HepG2 (cell line): ENCODE data around the gene GRB10. TPM values are rescaled to one million over a fixed set of nuclear protein-coding genes. Genes with fewer than 3 reads are reported as not detected.

Experiments used
- ATAC-seq: fragments of 200-7000 bp; cut with Tn5 transposase; 3 replicates; pipeline ENCODE4 v1.9.1; 2020; ENCODE audit warnings: mild to moderate bottlenecking, moderate library complexity
- BruUV-seq: library from RNA; stranded (reverse); fragments of 400-500 nt; replicated peaks from 2 replicates; lab custom pipeline; 2021; lab: Mats Ljungman, UMichigan
- CTCF ChIA-PET: fragments of 300-600 bp; formaldehyde crosslinking; extraction: SDS; loops from one replicate; lab custom pipeline; 2021; ENCODE audit warnings: low total read pairs, inconsistent platforms, low intra/inter-chr PET ratio; lab: Yijun Ruan, JAX
- POLR2A ChIA-PET: fragments of 350-600 bp; sonication (Branson Sonifier 250); formaldehyde crosslinking; loops from one replicate; lab custom pipeline; 2020; ENCODE audit warnings: antibody characterized with exemption, inconsistent platforms; lab: Yijun Ruan, JAX
- DNase-seq: peaks from one replicate; pipeline ENCODE4 v3.0.0-alpha.2; 2015; ENCODE audit warnings: low spot score
- FAIRE-seq: peaks from 3 replicates; lab custom pipeline; 2011; peaks lifted over from hg19 to GRCh38; lab: Jason Lieb, UNC
- H2AFZ ChIP-seq: one replicate; pipeline ENCODE4 v1.6.1; 2011; ENCODE audit warnings: low read length, inconsistent platforms
- H3K27ac ChIP-seq: fragments of 300-600 bp; 3 replicates; pipeline ENCODE4 v1.8.0; 2011; ENCODE audit warnings: mixed run types, mild to moderate bottlenecking, mixed read lengths, low read length, inconsistent platforms; ENCODE audit not compliant: insufficient read depth; ENCODE audit errors: extremely low read length
- H3K27me3 ChIP-seq, 2 experiments: fragments of 200-600 bp in 1 of 2; 2 replicates in 1 of 2; 3 replicates in 1 of 2; pipeline versions ENCODE4 v1.6.0 to v1.8.0; 2011; ENCODE audit warnings: low read length in 2 of 2, mild to moderate bottlenecking in 2 of 2, moderate library complexity in 2 of 2, inconsistent platforms in 1 of 2; ENCODE audit not compliant: insufficient read depth in 2 of 2, control insufficient read depth in 1 of 2
- H3K36me3 ChIP-seq, 2 experiments: fragments of 200-600 bp in 1 of 2; replicated peaks in 1 of 2; 2 replicates in 1 of 2; 3 replicates in 1 of 2; pipeline versions ENCODE4 v1.5.1 to v1.8.0; 2011; ENCODE audit warnings: low read length in 2 of 2, inconsistent platforms in 1 of 2; ENCODE audit not compliant: insufficient read depth in 2 of 2, control insufficient read depth in 1 of 2
- H3K4me1 ChIP-seq: 2 replicates; pipeline ENCODE4 v1.5.1; 2012; ENCODE audit warnings: low read length, inconsistent platforms; ENCODE audit not compliant: insufficient read depth
- H3K4me2 ChIP-seq: 2 replicates; pipeline ENCODE4 v1.6.0; 2011; ENCODE audit warnings: low read depth, low read length, inconsistent platforms
- H3K4me3 ChIP-seq, 3 experiments: fragments of 200-600 bp in 1 of 3; sonication (generic), shearing (Covaris generic) in 1 of 3; replicated peaks in 1 of 3; 2 replicates each; pipeline ENCODE4 v1.5.1; 2011 to 2016; ENCODE audit warnings: low read length in 3 of 3, inconsistent platforms in 2 of 3, low read depth in 2 of 3, mild to moderate bottlenecking in 2 of 3, control low read depth in 1 of 3, mixed read lengths in 1 of 3; ENCODE audit not compliant: insufficient read depth in 1 of 3
- H3K79me2 ChIP-seq: one replicate; pipeline ENCODE4 v1.6.1; 2011; ENCODE audit warnings: low read length, inconsistent platforms; ENCODE audit not compliant: insufficient read depth
- H3K9ac ChIP-seq: 2 replicates; pipeline ENCODE4 v1.6.0; 2011; ENCODE audit warnings: mild to moderate bottlenecking, low read depth, low read length, inconsistent platforms; ENCODE audit not compliant: insufficient read depth
- H3K9me3 ChIP-seq: 2 replicates; pipeline ENCODE4 v1.5.1; 2012; ENCODE audit warnings: mild to moderate bottlenecking, low read length
- H4K20me1 ChIP-seq: 2 replicates; pipeline ENCODE4 v1.6.0; 2011; ENCODE audit warnings: inconsistent platforms, mild to moderate bottlenecking, low read length, moderate library complexity; ENCODE audit not compliant: insufficient read depth
- DNMT3B ChIP-seq: conservative IDR thresholded peaks from 2 replicates; pipeline ENCODE4 v1.6.1; 2016; ENCODE audit warnings: missing biosample characterization, control low read depth
- KDM6A ChIP-seq: IDR thresholded peaks from 2 replicates; pipeline ENCODE4 v1.6.1; 2016; ENCODE audit warnings: low read depth
- SOX5 ChIP-seq: IDR thresholded peaks from 2 replicates; pipeline ENCODE4 v1.6.1; 2016; ENCODE audit warnings: borderline replicate concordance
- ZC3H13 ChIP-seq: sonication (generic); formaldehyde crosslinking; IDR thresholded peaks from 2 replicates; pipeline ENCODE4 v1.8.1; 2023; ENCODE audit warnings: mild to moderate bottlenecking, missing genetic modification reagents, moderate library complexity
- ZFP36 ChIP-seq: fragments of 150-350 bp; IDR thresholded peaks from 2 replicates; pipeline ENCODE4 v1.6.1; 2018; ENCODE audit warnings: borderline replicate concordance, low read length, low read depth; ENCODE audit not compliant: partially characterized antibody
- ZNF143 ChIP-seq: sonication (generic); formaldehyde crosslinking; IDR thresholded peaks from 2 replicates; pipeline ENCODE4 v1.4.0; 2020; ENCODE audit warnings: missing genetic modification reagents
- ZNF180 ChIP-seq: sonication (generic); formaldehyde crosslinking; IDR thresholded peaks from 2 replicates; pipeline ENCODE4 v1.4.0; 2020; ENCODE audit warnings: low read depth, missing genetic modification reagents, borderline replicate concordance
- ZNF720 ChIP-seq: sonication (generic); formaldehyde crosslinking; IDR thresholded peaks from 2 replicates; pipeline ENCODE4 v1.4.0; 2020; ENCODE audit warnings: missing genetic modification reagents
- ZNF772 ChIP-seq: sonication (generic); formaldehyde crosslinking; IDR thresholded peaks from 2 replicates; pipeline ENCODE4 v1.5.0; 2020; ENCODE audit warnings: mild to moderate bottlenecking, missing genetic modification reagents
- ZNF839 ChIP-seq: sonication (generic); formaldehyde crosslinking; IDR thresholded peaks from 2 replicates; pipeline ENCODE4 v1.4.0; 2020; ENCODE audit warnings: missing genetic modification reagents, mild to moderate bottlenecking, borderline replicate concordance
- ZSCAN29 ChIP-seq: sonication (generic); formaldehyde crosslinking; conservative IDR thresholded peaks from 2 replicates; pipeline ENCODE4 v1.4.0; 2020; ENCODE audit warnings: mild to moderate bottlenecking, missing genetic modification reagents
- WGBS: methylation state at CpG from one replicate; pipeline ENCODE4 v1.1.6; 2017; ENCODE audit warnings: low lambda C conversion rate; 5-methylcytosine and 5-hydroxymethylcytosine counted together
- in situ Hi-C: cut with HindIII; loops from 2 replicates; pipeline ENCODE4 v1.10.0; 2017; ENCODE audit warnings: low pct_unique_long_range_greater_than_20kb; ENCODE audit not compliant: extremely low pct_ligation_motif_present
- intact Hi-C: fragments of 100-400 bp; cut with micrococcal nuclease; formaldehyde crosslinking; loops from one replicate; pipeline ENCODE4 v1.10.0; 2022; ENCODE audit not compliant: unreplicated experiment
- polyA plus RNA-seq, 8 experiments: library from polyadenylated mRNA; depleted of rRNA in 3 of 8; stranded (reverse) in 7 of 8; unstranded in 1 of 8; fragments of >200 nt; fragmentation: Illumina TruSeq in 4 of 8; extraction: Trizol in 4 of 8; gene quantifications; 2 replicates each; pipeline versions ENCODE4 v1.2.1 to v1.2.3, GENCODE V29; 2011 to 2016; ENCODE audit warnings: low read depth in 4 of 8, missing spikeins in 1 of 8, mixed read lengths in 1 of 8; ENCODE audit not compliant: insufficient read depth in 1 of 8
- total RNA-seq, 5 experiments: library from RNA; depleted of rRNA; stranded (reverse); fragments of >200 nt; fragmentation: Illumina TruSeq; extraction: Trizol; gene quantifications; 2 replicates each; pipeline ENCODE4 v1.2.3, GENCODE V29; 2016; ENCODE audit warnings: low read depth in 1 of 5
- TF ChIP-seq, protein P1 (sequence below): IDR thresholded peaks from 2 replicates; pipeline ENCODE4 v1.6.1; 2016; ENCODE audit warnings: missing compliant biosample characterization, missing genetic modification reagents, borderline replicate concordance
- TF ChIP-seq, protein P2 (sequence below): IDR thresholded peaks from 2 replicates; pipeline ENCODE4 v1.6.1; 2016; ENCODE audit warnings: low read depth, control low read depth
- TF ChIP-seq, protein P3 (sequence below): sonication (generic); formaldehyde crosslinking; IDR thresholded peaks from 2 replicates; pipeline ENCODE4 v1.8.1; 2023; ENCODE audit warnings: mild to moderate bottlenecking, missing genetic modification reagents
- TF ChIP-seq, protein P4 (sequence below): sonication (generic); formaldehyde crosslinking; IDR thresholded peaks from 2 replicates; pipeline ENCODE4 v1.8.1; 2023; ENCODE audit warnings: mild to moderate bottlenecking, moderate library complexity, missing genetic modification reagents
- TF ChIP-seq, protein P5 (sequence below): sonication (generic); formaldehyde crosslinking; IDR thresholded peaks from 2 replicates; pipeline ENCODE4 v1.5.0; 2020; ENCODE audit warnings: missing genetic modification reagents

The GRB10 gene
- total and polyA plus RNA-seq, 2 of the 13 experiments (the other 11 are each of a cell fraction or from before 2014, with no cell fraction given): 4.0 to 6.8 TPM

DNA sequence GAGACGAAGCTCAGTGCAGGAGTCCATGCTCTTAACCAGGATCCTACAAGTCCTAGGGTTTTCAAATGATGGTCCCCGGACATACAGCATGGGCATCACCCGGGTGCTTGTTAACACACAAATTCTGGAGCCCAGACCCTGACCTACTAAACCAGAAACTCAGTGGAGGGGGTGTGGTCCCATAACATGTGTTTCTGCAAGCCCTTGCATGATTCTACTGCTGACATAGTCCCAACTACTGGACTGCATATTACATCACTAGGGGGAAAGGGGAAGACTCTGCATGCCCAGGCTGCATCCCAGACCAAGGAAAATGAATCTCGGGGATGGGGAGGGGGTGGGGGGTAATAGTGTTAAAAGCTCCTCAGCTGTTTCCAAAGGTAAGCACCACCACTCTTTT, 40.3 kb downstream of the GRB10 start (continued):
- no peak for TF ChIP-seq ZNF720 (CRISPR knock-in tag)
- no peak for TF ChIP-seq ZNF839
- no peak for TF ChIP-seq KDM6A (CRISPR knock-in tag)

DNA sequence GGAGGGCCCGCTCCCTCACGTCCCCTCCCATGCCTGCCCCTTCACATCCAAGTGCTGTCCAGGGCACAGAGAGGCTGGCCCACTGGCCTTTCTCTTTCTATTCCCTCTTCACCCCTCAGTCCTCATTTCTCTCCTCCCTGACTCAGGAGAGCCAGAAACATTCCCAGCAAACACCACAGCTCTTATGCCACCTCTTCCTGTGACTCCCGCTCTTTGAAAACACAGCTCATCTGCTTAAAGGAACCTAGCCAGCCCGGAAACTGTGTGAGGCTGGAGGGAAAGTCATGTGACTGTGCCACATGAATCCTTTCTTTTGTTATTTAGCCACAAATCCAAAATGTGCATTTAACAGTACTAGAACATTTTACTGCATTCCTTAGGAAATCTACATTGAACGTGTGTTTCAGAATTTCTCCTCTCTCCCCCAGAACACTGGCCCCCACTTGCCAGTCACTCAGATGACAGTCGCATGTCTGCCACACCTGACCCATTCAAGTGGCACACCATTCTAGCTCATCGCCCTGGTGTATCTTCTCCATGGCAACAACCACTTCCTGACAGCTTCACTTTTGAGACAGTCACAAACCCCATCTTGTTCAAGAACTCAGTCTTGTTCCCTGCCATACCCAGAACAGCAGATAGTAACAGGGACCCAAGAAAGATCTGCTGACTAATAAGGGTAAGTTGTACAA, 42.8 kb downstream of the GRB10 start:
- CTCF ChIA-PET: no interaction called here
- Histone ChIP-seq H3K36me3 (no peaks in the 10 kb centered on the region), H3K4me1 (peaks cover 23% of the 10 kb centered on the region), H3K9ac (no peak overlapping the region), H3K4me3 (no peak overlapping the region), H2AFZ (no peak overlapping the region), H3K4me2 (no peak overlapping the region), H3K79me2 (no peaks in the 10 kb centered on the region), H4K20me1 (no peaks in the 10 kb centered on the region), H3K9me3 (no peaks in the 10 kb centered on the region), H3K27me3 (no peaks in the 10 kb centered on the region), H3K27ac (no peak overlapping the region)
- no peak for DNase-seq
- ATAC-seq: no peak
- POLR2A ChIA-PET: no interaction called here
- in situ Hi-C loops (no loop called here), intact Hi-C loops (loop anchor here (2.0 kb wide), 1 partner anchor 21 kb away; no protein-coding TSS in a partner anchor)
- BruUV-seq: no TSS peak
- FAIRE-seq: peak; percentile 37
- 86% methylated on average over 7 of the region's 7 CpGs for WGBS
- no peak for TF ChIP-seq SOX5 (CRISPR knock-in tag)
- TF ChIP-seq ZNF772: no peak
- TF ChIP-seq, protein P1, sequence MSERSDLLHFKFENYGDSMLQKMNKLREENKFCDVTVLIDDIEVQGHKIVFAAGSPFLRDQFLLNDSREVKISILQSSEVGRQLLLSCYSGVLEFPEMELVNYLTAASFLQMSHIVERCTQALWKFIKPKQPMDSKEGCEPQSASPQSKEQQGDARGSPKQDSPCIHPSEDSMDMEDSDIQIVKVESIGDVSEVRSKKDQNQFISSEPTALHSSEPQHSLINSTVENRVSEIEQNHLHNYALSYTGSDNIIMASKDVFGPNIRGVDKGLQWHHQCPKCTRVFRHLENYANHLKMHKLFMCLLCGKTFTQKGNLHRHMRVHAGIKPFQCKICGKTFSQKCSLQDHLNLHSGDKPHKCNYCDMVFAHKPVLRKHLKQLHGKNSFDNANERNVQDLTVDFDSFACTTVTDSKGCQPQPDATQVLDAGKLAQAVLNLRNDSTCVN (CRISPR knock-in tag): no peak
- no peak for TF ChIP-seq ZFP36
- no peak for TF ChIP-seq ZNF143 (CRISPR knock-in tag)
- TF ChIP-seq, protein P2, sequence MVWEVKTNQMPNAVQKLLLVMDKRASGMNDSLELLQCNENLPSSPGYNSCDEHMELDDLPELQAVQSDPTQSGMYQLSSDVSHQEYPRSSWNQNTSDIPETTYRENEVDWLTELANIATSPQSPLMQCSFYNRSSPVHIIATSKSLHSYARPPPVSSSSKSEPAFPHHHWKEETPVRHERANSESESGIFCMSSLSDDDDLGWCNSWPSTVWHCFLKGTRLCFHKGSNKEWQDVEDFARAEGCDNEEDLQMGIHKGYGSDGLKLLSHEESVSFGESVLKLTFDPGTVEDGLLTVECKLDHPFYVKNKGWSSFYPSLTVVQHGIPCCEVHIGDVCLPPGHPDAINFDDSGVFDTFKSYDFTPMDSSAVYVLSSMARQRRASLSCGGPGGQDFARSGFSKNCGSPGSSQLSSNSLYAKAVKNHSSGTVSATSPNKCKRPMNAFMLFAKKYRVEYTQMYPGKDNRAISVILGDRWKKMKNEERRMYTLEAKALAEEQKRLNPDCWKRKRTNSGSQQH (CRISPR knock-in tag): no peak
- TF ChIP-seq, protein P3, sequence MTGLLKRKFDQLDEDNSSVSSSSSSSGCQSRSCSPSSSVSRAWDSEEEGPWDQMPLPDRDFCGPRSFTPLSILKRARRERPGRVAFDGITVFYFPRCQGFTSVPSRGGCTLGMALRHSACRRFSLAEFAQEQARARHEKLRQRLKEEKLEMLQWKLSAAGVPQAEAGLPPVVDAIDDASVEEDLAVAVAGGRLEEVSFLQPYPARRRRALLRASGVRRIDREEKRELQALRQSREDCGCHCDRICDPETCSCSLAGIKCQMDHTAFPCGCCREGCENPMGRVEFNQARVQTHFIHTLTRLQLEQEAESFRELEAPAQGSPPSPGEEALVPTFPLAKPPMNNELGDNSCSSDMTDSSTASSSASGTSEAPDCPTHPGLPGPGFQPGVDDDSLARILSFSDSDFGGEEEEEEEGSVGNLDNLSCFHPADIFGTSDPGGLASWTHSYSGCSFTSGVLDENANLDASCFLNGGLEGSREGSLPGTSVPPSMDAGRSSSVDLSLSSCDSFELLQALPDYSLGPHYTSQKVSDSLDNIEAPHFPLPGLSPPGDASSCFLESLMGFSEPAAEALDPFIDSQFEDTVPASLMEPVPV (CRISPR knock-in tag): no peak
- TF ChIP-seq DNMT3B (CRISPR knock-in tag): no peak
- TF ChIP-seq ZNF180 (CRISPR knock-in tag): no peak
- no peak for TF ChIP-seq ZSCAN29 (CRISPR knock-in tag)
- no peak for TF ChIP-seq ZC3H13 (CRISPR knock-in tag)
- TF ChIP-seq, protein P4, sequence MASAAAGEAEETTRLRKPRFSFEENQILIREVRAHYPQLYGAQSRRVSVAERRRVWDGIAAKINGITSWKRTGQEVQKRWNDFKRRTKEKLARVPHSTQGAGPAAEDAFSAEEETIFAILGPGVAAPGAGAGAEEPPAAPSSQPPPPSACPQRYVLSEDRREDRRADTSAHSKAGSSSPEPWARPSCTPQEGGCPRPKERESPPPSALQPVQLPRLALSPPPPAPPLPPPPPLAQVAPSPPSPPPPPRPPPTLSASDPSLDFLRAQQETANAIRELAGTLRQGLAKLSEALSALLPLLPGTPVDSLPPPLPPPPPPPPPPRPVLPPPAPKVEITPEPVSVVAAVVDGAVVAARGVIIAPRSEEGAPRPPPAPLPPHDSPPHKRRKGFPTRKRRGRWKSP (CRISPR knock-in tag): no peak
- TF ChIP-seq, protein P5, sequence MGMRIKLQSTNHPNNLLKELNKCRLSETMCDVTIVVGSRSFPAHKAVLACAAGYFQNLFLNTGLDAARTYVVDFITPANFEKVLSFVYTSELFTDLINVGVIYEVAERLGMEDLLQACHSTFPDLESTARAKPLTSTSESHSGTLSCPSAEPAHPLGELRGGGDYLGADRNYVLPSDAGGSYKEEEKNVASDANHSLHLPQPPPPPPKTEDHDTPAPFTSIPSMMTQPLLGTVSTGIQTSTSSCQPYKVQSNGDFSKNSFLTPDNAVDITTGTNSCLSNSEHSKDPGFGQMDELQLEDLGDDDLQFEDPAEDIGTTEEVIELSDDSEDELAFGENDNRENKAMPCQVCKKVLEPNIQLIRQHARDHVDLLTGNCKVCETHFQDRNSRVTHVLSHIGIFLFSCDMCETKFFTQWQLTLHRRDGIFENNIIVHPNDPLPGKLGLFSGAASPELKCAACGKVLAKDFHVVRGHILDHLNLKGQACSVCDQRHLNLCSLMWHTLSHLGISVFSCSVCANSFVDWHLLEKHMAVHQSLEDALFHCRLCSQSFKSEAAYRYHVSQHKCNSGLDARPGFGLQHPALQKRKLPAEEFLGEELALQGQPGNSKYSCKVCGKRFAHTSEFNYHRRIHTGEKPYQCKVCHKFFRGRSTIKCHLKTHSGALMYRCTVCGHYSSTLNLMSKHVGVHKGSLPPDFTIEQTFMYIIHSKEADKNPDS (CRISPR knock-in tag): no peak
